OCI-LY1 (cell line): Measurements from ENCODE around the gene GPRC5B.

Experiments used
- H2AFZ ChIP-seq: fragments of 200-600 bp; sonication (generic), shearing (Covaris generic); 2 replicates; pipeline ENCODE4 v1.6.0; 2014; ENCODE audit warnings: antibody characterized with exemption, mild to moderate bottlenecking, low read length
- H3F3A ChIP-seq: fragments of 200-600 bp; sonication (generic), shearing (Covaris generic); 2 replicates; pipeline ENCODE4 v1.6.0; 2014; ENCODE audit warnings: mild to moderate bottlenecking, antibody characterized with exemption, low read length, moderate library complexity; ENCODE audit not compliant: insufficient read depth
- H3K27ac ChIP-seq: fragments of 200-600 bp; sonication (generic); 2 replicates; pipeline ENCODE4 v1.5.1; 2014; ENCODE audit warnings: low read length, mixed run types, mild to moderate bottlenecking, low read depth; ENCODE audit not compliant: poor library complexity, severe bottlenecking
- H3K27me3 ChIP-seq: fragments of 200-600 bp; sonication (generic); 2 replicates; pipeline ENCODE4 v1.6.0; 2014; ENCODE audit warnings: antibody characterized with exemption, mild to moderate bottlenecking, low read length, moderate library complexity; ENCODE audit not compliant: insufficient read depth
- H3K36me3 ChIP-seq: fragments of 200-600 bp; sonication (generic); 2 replicates; pipeline ENCODE4 v1.6.1; 2014; ENCODE audit warnings: mild to moderate bottlenecking, antibody characterized with exemption, low read length, moderate library complexity, mixed read lengths; ENCODE audit not compliant: insufficient read depth
- H3K4me1 ChIP-seq: fragments of 200-600 bp; sonication (generic); 2 replicates; pipeline ENCODE4 v1.5.1; 2014; ENCODE audit warnings: mild to moderate bottlenecking, low read length, moderate library complexity; ENCODE audit not compliant: insufficient read depth, severe bottlenecking
- H3K4me2 ChIP-seq: fragments of 200-600 bp; sonication (generic), shearing (Covaris generic); 2 replicates; pipeline ENCODE4 v1.6.1; 2014; ENCODE audit warnings: low read length
- H3K4me3 ChIP-seq: fragments of 200-600 bp; sonication (generic); 2 replicates; pipeline ENCODE4 v1.5.1; 2014; ENCODE audit warnings: low read length, low read depth, mild to moderate bottlenecking, mixed read lengths; ENCODE audit not compliant: poor library complexity, severe bottlenecking
- H3K79me2 ChIP-seq: fragments of 200-600 bp; shearing (Covaris generic); 2 replicates; pipeline ENCODE4 v1.6.1; 2016; ENCODE audit warnings: mixed run types, low read length, mixed read lengths; ENCODE audit not compliant: insufficient read depth
- H3K9ac ChIP-seq: fragments of 200-600 bp; sonication (generic), shearing (Covaris generic); 2 replicates; pipeline ENCODE4 v1.6.1; 2014; ENCODE audit warnings: mild to moderate bottlenecking, low read length, mixed read lengths
- H3K9me2 ChIP-seq: fragments of 200-600 bp; sonication (generic), shearing (Covaris generic); 2 replicates; pipeline ENCODE4 v1.6.1; 2014; ENCODE audit warnings: low read depth, mild to moderate bottlenecking, low read length, mixed read lengths
- H3K9me3 ChIP-seq: fragments of 200-600 bp; shearing (Covaris generic); 2 replicates; pipeline ENCODE4 v1.6.1; 2014; ENCODE audit warnings: low read length, mixed read lengths
- H4K20me1 ChIP-seq: fragments of 200-600 bp; sonication (generic), shearing (Covaris generic); 2 replicates; pipeline ENCODE4 v1.6.0; 2016; ENCODE audit warnings: mild to moderate bottlenecking, low read length; ENCODE audit not compliant: insufficient read depth
- CTCF ChIP-seq: fragments of 200-600 bp; sonication (generic), shearing (Covaris generic); IDR thresholded peaks from 2 replicates; pipeline ENCODE4 v1.5.1; 2017; ENCODE audit warnings: mild to moderate bottlenecking, antibody characterized with exemption, low read length, moderate library complexity, mixed read lengths
- EZH2 ChIP-seq: fragments of 200-600 bp; sonication (generic), shearing (Covaris generic); IDR thresholded peaks from 2 replicates; pipeline ENCODE4 v1.8.0; 2017; ENCODE audit warnings: borderline replicate concordance, mixed run types, mild to moderate bottlenecking, antibody characterized with exemption, low read length, moderate library complexity, mixed read lengths

GPRC5B gene

GRCh38 chr16:19898924-19899604, 14.4 kb upstream of the GPRC5B start:
- Histone ChIP-seq H3K9me2 (no peaks in the 10 kb centered on the region), H3F3A (no peaks in the 10 kb centered on the region), H4K20me1 (no peaks in the 10 kb centered on the region), H3K79me2 (no peaks in the 10 kb centered on the region), H3K36me3 (no peaks in the 10 kb centered on the region), H3K4me3 (no peak overlapping the region), H3K9ac (no peak overlapping the region), H3K27me3 (no peaks in the 10 kb centered on the region; the same call in 1 of the 2 replicates), H3K4me1 (no peaks in the 10 kb centered on the region), H3K27ac (no peak overlapping the region), H3K4me2 (no peak overlapping the region), H3K9me3 (no peaks in the 10 kb centered on the region), H2AFZ (no peak overlapping the region)
- TF ChIP-seq EZH2: no peak
- TF ChIP-seq CTCF: peak; percentile 67

- TF ChIP-seq EZH2 (no peak), CTCF (no peak)
- H3K4me2 ChIP-seq: no peak overlapping the region
- no peaks in the 10 kb centered on the region; the same call in 1 of the 2 replicates for H3K27me3 ChIP-seq
- no peak overlapping the region for H3K9ac ChIP-seq
- no peaks in the 10 kb centered on the region for H3K9me3 ChIP-seq
- no peak overlapping the region for H2AFZ ChIP-seq
- no peak overlapping the region for H3K27ac ChIP-seq
- H3K9me2 ChIP-seq: no peaks in the 10 kb centered on the region
- H3K4me3 ChIP-seq: no peak overlapping the region
- no peaks in the 10 kb centered on the region for H3F3A ChIP-seq
- no peaks in the 10 kb centered on the region for H3K79me2 ChIP-seq
- H3K36me3 ChIP-seq: no peaks in the 10 kb centered on the region
- no peaks in the 10 kb centered on the region for H3K4me1 ChIP-seq
- H4K20me1 ChIP-seq: no peaks in the 10 kb centered on the region
Observed at GRCh38 chr16:19898166-19898565, 13.5 kb upstream of the GPRC5B start.

- Histone ChIP-seq H3K4me1 (no peaks in the 10 kb centered on the region), H4K20me1 (no peaks in the 10 kb centered on the region), H3K36me3 (no peaks in the 10 kb centered on the region), H3K9me3 (no peaks in the 10 kb centered on the region), H3K4me3 (no peak overlapping the region), H3K27me3 (no peaks in the 10 kb centered on the region; the same call in 1 of the 2 replicates), H2AFZ (no peak overlapping the region), H3K9me2 (no peaks in the 10 kb centered on the region), H3K9ac (no peak overlapping the region), H3K79me2 (no peaks in the 10 kb centered on the region), H3K4me2 (no peak overlapping the region), H3F3A (no peaks in the 10 kb centered on the region), H3K27ac (no peak overlapping the region)
- no peak for TF ChIP-seq EZH2
- no peak for TF ChIP-seq CTCF
Observed at GRCh38 chr16:19896951-19897350, 12.3 kb upstream of the GPRC5B start.
